Stimulated activated CD4-positive, alpha-beta T cell treated with anti-CD3 and anti-CD28 coated beads, Interleukin-15, amount 100 ng/mL, for 24 hours (primary cell): Measurements from ENCODE around the gene RALGPS2.

ENCODE experiments used
- DNase-seq: peaks from one replicate; pipeline ENCODE4 v3.0.0-alpha.2; 2020

Gene RALGPS2

GRCh38 chr1:178927003-178927402, 202.0 kb downstream of the RALGPS2 start:
- DNase-seq: no peak

- no peak for DNase-seq
Measured at GRCh38 chr1:178928041-178928440, 203.0 kb downstream of the RALGPS2 start.

DNA sequence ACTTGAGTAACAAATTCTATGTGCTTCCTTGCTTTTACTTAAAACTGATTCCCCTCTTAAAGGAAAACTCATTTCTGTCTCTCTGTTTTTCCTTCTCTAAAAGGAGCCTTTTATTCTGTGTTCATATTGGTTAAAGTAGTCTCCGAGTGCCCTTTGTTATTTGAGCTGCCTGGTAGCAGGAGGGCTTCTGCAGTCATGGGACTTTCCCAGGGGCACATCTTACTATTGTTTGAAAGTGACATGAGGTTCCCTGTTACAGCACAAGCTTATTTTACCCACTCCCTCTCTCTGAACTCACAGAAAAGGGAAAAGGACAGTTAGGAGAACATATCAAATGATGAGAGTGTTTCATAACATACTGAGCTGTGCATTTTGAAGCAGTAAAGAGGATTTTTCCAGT, 203.9 kb downstream of the RALGPS2 start:
- no peak for DNase-seq

DNA sequence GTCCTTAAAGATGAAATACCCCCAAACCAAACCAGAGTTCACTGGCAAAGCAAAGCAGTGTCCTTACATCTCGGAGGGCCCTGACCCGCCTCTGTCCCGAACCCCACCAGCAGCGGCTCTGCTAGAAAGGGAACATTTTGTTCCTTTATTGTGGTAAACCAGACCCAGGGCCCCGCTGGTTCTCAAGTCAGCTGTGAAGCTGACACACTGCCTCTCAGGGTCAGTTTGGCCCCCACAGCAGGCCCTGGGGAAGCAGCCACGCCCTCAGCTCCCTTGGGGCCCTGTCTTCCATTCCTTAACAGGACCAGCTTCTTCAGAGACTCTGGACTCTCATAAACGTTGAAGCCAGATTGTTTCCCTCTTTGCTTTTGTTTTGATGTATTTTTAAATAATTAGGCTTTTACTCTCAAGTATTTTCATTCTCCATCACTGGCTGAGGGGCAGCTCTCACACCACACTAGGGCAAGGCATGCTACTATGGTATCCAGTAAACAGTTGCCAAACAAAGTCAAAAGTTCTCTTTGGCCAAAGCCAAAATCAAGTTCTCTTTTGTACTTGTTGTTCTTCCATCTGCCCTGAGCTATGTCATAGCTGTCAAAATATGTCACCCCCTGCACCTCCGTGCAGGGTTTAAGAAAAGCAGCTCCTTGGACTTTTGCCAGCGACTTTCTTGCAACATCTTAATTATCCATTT, 207.0 kb downstream of the RALGPS2 start:
- no peak for DNase-seq

DNA sequence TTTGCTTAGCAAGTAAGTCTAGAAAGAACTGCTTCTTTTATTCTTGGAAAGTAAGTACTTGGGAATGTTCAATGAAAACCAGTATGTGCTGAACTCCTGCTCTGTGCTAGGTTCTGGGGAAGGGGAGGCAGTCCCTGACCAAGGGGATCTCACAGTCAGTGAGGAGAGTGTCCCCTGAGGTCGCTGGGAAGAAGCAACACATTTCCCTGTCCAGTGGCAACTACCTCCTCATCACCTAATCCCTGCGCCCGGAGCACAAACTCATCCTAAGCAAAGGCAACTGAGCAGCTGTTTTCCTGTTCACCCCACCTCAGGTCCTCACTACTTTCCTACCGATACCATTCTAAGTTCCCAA, 207.5 kb downstream of the RALGPS2 start:
- no peak for DNase-seq

- no peak for DNase-seq
Measured at GRCh38 chr1:178933105-178933561, 208.1 kb downstream of the RALGPS2 start.

- DNase-seq: no peak
Measured at GRCh38 chr1:178933709-178934490, 208.9 kb downstream of the RALGPS2 start.

DNA sequence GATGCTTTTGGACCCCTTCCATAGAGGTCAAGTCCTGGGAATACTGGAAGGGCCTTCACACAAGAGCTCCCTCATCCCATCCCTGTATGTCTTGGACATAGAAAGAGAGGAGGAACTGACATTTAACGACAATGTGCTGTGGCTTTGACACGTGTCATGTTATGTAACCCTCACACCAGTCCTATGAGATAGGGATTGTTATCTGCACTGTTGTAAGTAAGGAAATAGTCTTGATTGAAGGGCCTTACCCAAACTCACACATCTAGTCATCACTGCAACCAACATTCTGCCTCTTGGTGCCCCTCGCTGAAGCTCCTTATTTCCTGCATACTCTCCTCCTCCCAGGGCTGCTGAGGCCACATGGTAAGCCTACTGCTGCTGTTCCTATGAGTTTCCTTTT, 209.5 kb downstream of the RALGPS2 start:
- DNase-seq: no peak

- no peak for DNase-seq
Measured at GRCh38 chr1:178935610-178936009, 210.6 kb downstream of the RALGPS2 start.

GRCh38 chr1:178937695-178938094, 212.7 kb downstream of the RALGPS2 start:
- DNase-seq: no peak

DNA sequence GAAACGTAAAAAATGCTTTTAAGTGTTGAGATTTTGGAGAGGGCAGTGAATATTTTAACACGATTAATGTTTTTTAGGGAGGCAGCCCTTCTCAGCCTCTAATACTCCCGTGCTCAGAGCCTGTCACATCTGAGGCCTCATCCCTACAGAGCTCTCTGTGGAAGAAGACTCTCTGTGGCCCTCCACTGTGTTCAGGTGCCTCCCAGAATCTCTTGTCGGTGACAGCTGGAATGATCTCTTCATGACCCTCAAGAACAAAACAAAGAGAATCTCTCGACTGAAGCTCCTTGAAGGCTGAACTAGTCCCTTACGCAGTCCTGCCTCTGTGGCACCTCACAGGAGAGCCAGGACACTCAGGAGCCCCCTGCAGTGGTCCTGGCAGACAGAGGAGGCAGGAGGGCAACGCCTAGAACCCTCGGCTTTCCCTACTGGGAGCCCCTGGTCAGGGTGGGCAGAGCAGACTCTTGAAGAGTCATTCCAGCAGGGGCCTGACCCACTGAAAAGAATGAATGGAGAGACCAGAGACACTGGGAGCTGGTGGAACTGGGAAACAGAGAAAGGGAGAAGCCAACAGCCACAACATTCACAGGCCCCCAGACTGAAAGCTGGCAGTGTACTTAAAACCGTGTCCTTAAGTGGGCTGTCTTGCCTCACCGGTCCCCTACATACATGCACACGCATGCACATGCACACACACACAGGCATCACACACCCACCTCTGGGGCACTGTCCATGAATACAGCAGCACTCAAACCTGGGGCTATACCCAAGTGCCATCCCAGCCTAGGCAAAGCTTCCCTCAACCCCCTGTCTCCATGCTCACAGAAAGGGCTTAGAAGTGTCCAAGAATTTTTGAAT, 213.3 kb downstream of the RALGPS2 start:
- DNase-seq: no peak

GRCh38 chr1:178938959-178939317, 213.9 kb downstream of the RALGPS2 start:
- DNase-seq: no peak

DNA sequence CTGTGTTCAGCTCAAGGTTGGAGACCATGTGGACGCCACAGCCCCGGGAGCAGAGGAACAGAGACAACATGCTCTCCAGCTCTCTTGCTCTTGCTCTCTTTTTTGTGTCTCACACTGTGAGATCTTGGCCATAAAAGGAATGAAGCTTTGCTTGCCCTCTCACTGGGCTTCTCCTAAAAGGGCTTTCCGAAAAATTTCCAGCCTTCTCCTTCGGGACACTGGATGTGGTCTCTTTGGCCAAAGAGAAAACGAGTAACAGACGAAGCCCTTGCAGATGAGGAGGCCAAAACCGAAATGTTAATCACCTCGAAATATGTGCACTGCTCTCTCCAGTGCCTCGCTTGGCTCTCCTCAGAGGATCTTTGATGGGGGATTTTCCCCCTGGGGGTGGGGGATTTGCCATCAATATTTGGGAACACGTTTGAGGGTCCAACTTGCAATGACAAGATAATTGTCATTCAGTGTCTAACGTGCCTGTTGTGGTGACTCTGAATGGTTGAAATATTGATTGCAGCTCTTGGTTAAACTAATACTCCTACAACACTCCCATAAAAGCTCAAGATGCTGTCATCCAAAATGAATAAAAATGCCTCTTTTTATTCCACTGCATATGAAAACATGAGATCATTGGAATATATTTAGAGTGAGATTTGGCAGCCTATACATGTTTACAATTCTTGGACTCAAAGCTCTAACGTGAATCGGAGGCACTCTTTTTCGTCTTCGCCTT, 214.5 kb downstream of the RALGPS2 start:
- DNase-seq: no peak

DNA sequence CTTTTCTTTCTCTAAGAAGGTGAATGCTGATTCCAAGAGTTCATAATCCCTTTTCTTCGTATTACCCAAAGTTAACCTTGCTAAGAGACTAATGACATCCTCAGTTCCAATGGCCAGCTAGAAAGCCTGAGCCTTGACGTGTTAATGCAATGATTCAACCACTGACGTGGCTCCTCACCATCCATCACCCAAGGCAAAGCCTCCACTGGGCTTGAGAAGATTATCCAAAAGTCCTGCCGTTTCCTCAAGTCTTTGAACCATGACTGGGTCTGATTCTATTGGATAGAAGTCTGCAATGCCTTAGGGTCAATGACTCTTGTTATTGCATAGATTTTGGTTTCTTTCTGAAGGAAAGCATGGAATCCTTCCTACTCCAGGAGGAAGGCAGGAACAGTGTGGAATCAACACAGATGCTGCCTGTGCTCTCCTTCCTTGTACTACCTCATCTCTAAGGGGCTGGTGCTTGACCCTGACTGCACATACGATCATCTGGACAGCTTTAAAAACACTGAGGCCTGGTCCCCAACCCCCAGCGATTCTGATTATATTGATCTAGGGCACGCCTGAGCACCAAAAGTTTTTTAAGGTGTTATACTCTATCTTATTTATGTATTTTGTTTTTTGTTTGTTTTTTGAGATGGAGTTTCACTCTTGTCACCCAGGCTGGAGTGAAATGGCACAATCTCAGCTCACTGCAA, 215.2 kb downstream of the RALGPS2 start:
- no peak for DNase-seq

DNA sequence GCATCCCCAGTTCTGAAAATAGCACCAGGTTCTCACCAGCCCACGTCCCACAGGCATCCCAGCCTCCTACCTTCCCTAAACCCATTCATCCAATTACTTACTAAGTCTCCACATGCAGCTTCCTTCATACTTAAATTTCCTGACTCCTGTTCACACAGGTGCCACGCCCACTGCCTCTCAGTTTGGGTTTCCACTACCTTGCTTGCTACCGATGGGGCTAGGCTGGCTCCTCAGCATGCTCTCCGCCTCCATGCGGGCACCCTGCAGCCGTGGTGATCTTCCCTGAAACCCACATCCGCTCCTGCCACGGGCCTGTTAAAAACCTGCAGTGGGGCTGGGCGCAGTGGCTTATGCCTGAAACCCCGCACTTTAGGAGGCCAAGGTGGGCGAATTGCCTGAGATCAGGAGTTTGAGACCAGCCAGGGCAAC, 216.2 kb downstream of the RALGPS2 start:
- no peak for DNase-seq

- no peak for DNase-seq
Measured at GRCh38 chr1:178941849-178942248, 216.8 kb downstream of the RALGPS2 start.

DNA sequence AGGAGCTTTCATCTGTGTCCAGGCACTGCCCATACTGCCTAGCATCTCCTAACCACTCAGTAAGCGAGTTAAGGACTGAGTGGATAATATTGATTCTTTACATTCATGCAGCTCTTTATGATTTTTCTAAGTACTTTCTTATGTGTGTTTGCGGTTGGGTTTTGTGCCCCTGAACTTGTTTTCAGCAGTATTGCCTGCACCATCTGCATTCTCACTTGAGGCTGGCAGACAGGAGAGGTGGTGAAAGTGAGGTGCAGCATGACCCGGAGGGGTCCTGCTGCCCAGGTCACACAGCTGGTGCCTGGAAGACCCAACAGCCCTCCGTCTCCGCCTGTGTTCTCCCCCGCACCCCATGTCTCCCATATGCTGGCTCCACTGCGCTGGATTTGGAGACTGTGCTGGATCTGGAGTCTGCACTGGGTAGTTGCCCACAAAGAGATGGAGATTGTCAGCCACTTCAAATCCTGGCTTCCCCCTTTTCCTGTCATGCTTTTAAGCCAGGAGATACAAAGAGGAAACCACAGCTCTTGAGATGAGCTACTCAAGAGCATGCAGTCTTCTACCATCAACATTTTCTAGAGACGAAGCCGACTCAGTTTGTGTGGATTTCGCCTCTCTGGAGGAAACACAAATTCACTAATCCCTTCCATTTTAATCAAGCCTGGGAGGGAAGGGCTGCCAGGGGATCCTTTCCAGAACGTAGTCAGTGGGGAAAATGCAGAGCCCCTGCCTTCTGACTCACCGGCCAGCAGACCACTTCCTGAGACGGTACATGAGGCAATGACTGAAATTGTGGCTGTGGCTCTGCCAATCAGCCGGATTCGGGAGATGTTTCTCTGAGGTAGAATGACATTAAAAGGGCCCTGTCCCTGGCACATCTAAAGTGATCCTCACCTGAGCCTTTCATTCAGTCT, 217.5 kb downstream of the RALGPS2 start:
- DNase-seq: no peak

DNA sequence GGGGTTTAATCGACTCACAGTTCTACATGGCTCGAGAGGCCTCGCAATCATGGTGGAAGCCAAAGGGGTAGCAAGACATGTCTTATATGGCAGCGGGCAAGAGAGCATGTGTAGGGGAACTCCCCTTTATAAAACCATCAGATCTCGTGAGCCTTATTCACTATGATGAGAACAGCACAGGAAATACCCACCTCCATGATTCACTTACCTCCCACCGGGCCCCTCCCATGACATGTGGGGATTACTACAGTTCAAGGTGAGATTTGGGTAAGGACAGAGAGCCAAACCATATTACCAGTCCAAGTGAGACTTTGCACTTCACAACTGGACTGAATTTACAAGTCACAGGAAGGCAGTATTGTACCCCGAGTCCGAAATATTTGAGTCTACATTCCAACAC, 219.7 kb downstream of the RALGPS2 start:
- no peak for DNase-seq

DNA sequence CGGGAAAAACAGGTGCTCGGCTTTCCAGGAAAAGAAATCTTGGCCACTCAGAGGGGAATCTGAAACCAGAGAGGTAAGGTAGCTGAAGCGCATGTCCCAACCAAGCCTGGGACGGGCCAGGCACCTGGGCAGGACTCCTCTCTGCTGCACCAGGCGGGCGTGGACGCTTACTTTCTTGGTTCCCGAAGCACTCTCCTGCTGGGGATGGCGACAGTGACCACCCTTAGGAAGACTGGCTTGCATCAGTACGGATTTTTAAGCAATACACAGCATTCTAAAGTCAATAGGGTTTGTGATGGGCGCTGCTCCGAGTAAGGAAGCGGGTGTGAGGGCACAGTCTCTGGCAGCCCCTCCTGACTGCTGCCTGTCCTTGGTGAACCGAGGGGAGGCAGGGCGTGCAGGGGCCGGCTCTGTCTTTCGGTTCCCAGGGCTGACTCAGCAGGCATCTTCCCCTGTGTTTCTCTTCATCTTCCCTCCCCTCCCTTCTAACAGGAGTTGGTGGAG, 220.8 kb downstream of the RALGPS2 start:
- no peak for DNase-seq

DNA sequence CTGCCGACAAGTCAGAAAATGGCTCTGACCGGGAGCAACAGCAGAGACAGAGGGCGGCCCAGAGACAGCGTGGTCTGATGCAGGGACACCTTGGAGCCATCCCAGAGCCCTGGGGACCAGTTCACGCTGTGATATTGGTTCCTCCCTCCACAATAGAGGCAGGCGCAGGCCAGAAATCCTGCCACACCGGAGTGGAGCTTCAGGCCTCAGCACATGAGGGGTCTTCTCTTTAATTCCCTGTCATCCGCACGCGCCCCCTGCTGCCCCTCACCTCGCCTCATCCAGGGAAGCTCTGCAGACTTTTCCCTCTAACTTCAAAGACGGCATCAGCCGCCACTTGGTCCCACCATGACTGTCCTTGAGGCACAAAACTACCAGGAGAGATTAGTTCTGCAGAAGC, 221.4 kb downstream of the RALGPS2 start:
- DNase-seq: no peak
